KOPT-K1 (cell line): Measurements from ENCODE around the gene CATSPER3.

Source experiments
- H3K27ac ChIP-seq: fragments of 200-600 bp; sonication (generic); 2 replicates; pipeline ENCODE4 v1.5.1; 2016; ENCODE audit warnings: antibody characterized with exemption, mild to moderate bottlenecking, low read depth, low read length; ENCODE audit not compliant: poor library complexity, severe bottlenecking
- H3K36me3 ChIP-seq: fragments of 200-600 bp; sonication (generic); 2 replicates; pipeline ENCODE4 v1.5.1; 2017; ENCODE audit warnings: antibody characterized with exemption, mild to moderate bottlenecking, low read length, moderate library complexity; ENCODE audit not compliant: insufficient read depth
- H3K9me3 ChIP-seq: fragments of 200-600 bp; sonication (generic); 2 replicates; pipeline ENCODE4 v1.5.1; 2017; ENCODE audit warnings: antibody characterized with exemption, low read length, mild to moderate bottlenecking; ENCODE audit not compliant: insufficient read depth, poor library complexity, severe bottlenecking

CATSPER3 gene

DNA sequence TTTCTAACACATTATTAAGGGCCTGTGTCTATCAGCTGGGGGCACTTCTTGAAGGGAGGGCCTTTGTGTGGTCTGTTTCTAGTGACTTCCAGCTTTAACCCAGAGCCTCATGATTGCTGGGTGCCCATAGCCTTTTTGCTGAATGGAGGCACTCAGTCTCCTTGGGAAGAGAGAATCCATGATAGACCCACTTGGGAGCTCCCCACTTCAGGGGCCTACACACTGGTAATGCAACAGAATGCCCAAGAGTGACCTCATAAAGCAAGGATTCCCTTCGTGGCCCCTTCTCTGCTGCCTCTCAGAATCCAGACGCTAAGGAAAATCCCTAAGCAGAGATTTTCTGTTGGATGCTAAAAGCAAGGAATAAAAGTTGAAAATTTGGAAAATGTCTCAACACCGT, at the start of gene CATSPER3:
Gene CATSPER3 (plus strand): TSS at position 301 of the 400 bp plus-strand sequence. CDS start 85 bp downstream, at position 386.
- H3K27ac ChIP-seq = no peak within 1 kb of the TSS
- 0 out of 2 replicates have a peak, but pooled peaks cover 4% of the 10 kb centered on the region for H3K36me3 ChIP-seq
- no peaks in the 10 kb centered on the region for H3K9me3 ChIP-seq

GRCh38 chr5:134918861-134919260, 48.8 kb upstream of the CATSPER3 start:
- no peak overlapping the region for H3K27ac ChIP-seq
- peaks cover 81% of the 10 kb centered on the region for H3K36me3 ChIP-seq
- H3K9me3 ChIP-seq = no peaks in the 10 kb centered on the region

GRCh38 chr5:134920848-134921575, 46.7 kb upstream of the CATSPER3 start:
- no peaks in the 10 kb centered on the region for H3K9me3 ChIP-seq
- H3K27ac ChIP-seq = no peak overlapping the region
- H3K36me3 ChIP-seq = peaks cover 60% of the 10 kb centered on the region

DNA sequence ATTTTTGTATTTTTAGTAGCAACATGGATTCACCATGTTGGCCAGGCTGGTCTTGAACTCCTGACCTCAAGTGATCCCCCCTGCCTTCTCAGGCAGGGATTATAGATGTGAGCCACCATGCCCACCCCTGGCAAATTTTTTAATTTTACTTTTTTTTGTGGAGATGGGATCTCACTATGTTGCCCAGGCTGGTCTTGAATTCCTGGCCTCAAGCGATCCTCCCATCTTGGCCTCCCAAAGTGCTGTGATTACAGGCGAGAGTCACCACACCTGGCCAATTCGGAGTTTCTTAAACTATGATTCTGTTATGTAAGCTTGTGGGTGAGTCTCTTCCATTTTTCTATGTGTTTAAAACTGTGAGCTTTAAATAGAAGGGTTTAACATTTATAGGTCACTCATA, 35.2 kb upstream of the CATSPER3 start:
- H3K27ac ChIP-seq = no peak overlapping the region
- peaks cover 67% of the 10 kb centered on the region for H3K36me3 ChIP-seq

DNA sequence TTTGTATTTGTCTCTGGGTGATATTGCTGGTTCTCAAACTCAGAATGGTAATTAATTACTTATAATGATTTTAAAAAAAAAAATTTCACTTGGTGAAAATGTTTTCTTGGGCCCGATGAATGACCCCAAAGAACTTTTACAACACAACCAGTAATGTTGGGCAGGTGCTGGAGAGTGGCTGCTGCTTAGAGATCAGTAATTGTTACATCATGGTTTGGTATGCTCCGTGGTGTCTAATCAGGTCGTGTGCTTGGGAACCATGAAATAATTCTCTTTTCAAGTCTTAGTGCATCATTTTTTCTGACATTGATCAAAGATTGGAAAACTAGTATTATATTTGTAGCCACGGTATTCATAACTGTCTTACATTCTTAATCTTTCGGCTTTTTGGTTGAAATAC, 33.5 kb upstream of the CATSPER3 start:
- Histone ChIP-seq H3K27ac (no peak overlapping the region), H3K36me3 (peaks cover 74% of the 10 kb centered on the region), H3K9me3 (no peaks in the 10 kb centered on the region)

More for the DNA sequence above, 35.2 kb upstream of the CATSPER3 start:
- H3K9me3 ChIP-seq = no peaks in the 10 kb centered on the region

GRCh38 chr5:134935711-134936602, 31.8 kb upstream of the CATSPER3 start:
- H3K27ac ChIP-seq = no peak overlapping the region
- H3K9me3 ChIP-seq = no peaks in the 10 kb centered on the region
- peaks cover 58% of the 10 kb centered on the region for H3K36me3 ChIP-seq

- Histone ChIP-seq H3K27ac (no peak overlapping the region), H3K9me3 (no peaks in the 10 kb centered on the region), H3K36me3 (peaks cover 44% of the 10 kb centered on the region)
These were observed 30.2 kb upstream of the CATSPER3 start for GRCh38 chr5:134937526-134937925.

DNA sequence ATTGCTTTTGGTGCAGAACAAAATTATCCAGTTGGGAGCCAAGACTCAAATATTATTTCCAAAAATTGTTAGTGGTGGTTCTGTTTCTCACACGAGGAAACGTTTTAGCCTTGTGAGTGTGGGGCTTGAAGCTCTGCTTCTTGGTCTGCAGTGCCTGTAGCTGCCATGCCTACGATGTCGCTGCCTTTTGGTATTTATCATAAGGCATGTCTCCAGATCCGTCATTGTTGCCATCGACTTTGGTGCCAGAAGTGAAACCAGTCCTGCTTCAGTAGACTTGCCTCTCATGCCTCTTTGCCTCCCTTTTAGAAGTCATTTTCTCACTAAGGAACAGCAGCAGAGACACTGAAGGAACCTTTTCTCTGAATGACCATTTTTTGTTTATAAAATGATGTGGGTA, 29.7 kb upstream of the CATSPER3 start:
- Histone ChIP-seq H3K36me3 (peaks cover 39% of the 10 kb centered on the region), H3K27ac (no peak overlapping the region), H3K9me3 (no peaks in the 10 kb centered on the region)

GRCh38 chr5:134939500-134939899, 28.2 kb upstream of the CATSPER3 start:
- no peaks in the 10 kb centered on the region for H3K9me3 ChIP-seq
- H3K36me3 ChIP-seq = peaks cover 26% of the 10 kb centered on the region
- no peak overlapping the region for H3K27ac ChIP-seq

DNA sequence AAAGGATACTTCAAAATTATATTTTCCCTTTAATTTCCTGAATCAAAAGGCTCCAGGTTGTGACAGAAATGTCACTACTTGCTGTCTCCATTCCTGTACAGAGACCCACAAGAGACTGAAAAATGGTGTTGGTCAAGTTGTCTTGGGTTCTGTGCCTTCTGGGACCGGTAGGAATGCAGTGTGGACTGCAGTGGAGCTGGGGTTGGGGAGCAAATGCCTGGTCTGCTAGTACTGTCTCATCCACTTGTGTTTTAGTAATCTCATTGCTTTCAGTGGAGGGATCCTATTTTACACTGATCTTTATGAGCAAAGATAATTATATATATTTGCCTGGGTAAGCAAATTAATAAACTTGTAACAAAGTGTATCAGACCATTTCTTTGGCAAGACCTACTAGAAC, 24.2 kb upstream of the CATSPER3 start:
- no peaks in the 10 kb centered on the region for H3K36me3 ChIP-seq
- H3K9me3 ChIP-seq = no peaks in the 10 kb centered on the region
- no peak overlapping the region for H3K27ac ChIP-seq

- H3K27ac ChIP-seq = no peak overlapping the region
- H3K36me3 ChIP-seq = no peaks in the 10 kb centered on the region
- H3K9me3 ChIP-seq = no peaks in the 10 kb centered on the region
These were observed 23.1 kb upstream of the CATSPER3 start for GRCh38 chr5:134944630-134945029.

GRCh38 chr5:134945041-134945440, 22.7 kb upstream of the CATSPER3 start:
- Histone ChIP-seq H3K9me3 (no peaks in the 10 kb centered on the region), H3K27ac (no peak overlapping the region), H3K36me3 (no peaks in the 10 kb centered on the region)

GRCh38 chr5:134948911-134949310, 18.8 kb upstream of the CATSPER3 start:
- Histone ChIP-seq H3K36me3 (peaks cover under 1% of the 10 kb centered on the region; the same call in 1 of the 2 replicates), H3K27ac (no peak overlapping the region)

GRCh38 chr5:134949316-134949715, 18.4 kb upstream of the CATSPER3 start:
- Histone ChIP-seq H3K9me3 (peaks cover 10% of the 10 kb centered on the region), H3K36me3 (peaks cover 5% of the 10 kb centered on the region; the same call in 1 of the 2 replicates), H3K27ac (no peak overlapping the region)

More at GRCh38 chr5:134948911-134949310, 18.8 kb upstream of the CATSPER3 start:
- peaks cover 6% of the 10 kb centered on the region for H3K9me3 ChIP-seq

GRCh38 chr5:134957920-134958608, 9.6 kb upstream of the CATSPER3 start:
- Histone ChIP-seq H3K27ac (no peak overlapping the region), H3K36me3 (peaks cover 35% of the 10 kb centered on the region), H3K9me3 (peaks cover 21% of the 10 kb centered on the region)
